Sciatic nerve (tissue), 2 donors: ENCODE measurements around the gene GALM. TPM values are rescaled to one million over a fixed set of nuclear protein-coding genes. Genes with fewer than 3 reads are reported as not detected.
A peak's percentile ranks its signal among the peaks of the same experiment; 100 is the strongest.

Source experiments
- ATAC-seq: fragments of 200-7000 bp; cut with Tn5 transposase; one replicate; pipeline ENCODE4 v1.9.1; 2020; ENCODE audit warnings: mild to moderate bottlenecking, moderate library complexity
- DNase-seq: peaks from one replicate; pipeline ENCODE4 v3.0.0-alpha.2; 2020; ENCODE audit warnings: low spot score
- intact Hi-C: fragments of 100-400 bp; cut with DNase I; formaldehyde crosslinking; loops from one replicate; pipeline ENCODE4 v1.14.2; 2022
- total RNA-seq: library from RNA; stranded (reverse); fragmentation: NEBNext Ultra II Directional; extraction: Animal tissue kit (Norgen Biotek cat#: 25700); gene quantifications from one replicate; pipeline ENCODE4 v1.2.1, GENCODE V29; 2021
- donor health status: DM: no; HTN: no; CAD: no.
- donor health status: DM: no; HTN: no; CAD: no.

Gene GALM
- total RNA-seq, 1 donor from 2014 or later = 14.6 TPM

DNA sequence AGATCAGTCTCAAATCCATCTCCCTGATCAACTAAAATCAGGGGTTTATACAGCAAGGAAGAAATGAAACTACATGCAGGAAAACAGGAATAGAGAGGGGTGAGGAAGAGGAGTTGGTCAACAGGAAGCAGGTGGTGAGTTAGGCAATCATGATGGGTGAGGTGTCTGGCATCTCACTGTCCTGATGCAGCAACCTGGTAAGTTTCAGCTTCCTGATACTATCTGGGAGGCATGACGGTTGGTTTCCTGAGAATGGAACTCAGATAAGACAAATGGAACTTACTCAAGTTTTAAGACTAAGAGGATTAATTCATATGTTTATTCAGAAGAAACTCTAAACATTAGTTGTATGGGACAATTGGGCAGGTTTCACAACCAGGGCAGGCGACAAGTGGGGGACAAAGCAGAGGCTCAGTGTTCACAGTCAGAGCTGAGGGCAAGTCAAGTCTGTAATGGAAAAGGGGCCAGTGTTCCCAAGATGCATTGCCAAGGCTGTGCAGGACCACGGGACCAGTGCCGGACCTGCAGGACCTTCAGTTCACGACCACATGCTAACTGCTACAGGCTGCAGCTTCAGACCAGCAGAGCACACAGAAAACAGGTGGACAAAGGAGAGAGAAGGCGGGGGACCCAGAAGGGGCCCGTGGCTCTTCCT lies 17.7 kb upstream of the GALM start:
- DNase-seq = no peak
- no peak for ATAC-seq
- intact Hi-C loops = no loop called here

DNA sequence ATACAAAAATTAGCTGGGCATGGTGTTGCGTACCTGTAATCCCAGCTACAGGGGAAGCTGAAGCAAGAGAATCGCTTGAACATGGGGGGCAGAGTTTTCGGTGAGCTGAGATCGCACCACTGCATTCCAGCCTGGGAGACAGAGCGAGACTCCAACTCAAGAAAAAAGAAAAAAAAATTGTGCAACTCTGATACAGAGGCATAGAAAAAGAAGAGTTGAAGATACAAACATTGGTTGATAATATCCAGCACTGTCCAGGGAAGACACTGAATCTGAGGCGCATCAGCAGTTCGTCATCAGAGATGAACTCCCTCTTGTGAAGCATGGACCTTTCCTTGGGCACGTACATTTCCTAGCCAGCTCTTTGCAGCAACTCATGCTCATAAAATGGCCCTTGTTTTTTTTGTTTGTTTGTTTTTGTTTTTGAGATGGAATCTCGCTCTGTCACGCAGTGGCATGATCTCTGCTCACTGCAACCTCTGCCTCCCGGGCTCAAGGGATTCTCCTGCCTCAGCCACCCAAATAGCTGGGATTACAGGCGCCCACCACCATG lies 16.7 kb upstream of the GALM start:
- intact Hi-C loops = no loop called here
- DNase-seq = no peak
- no peak for ATAC-seq

DNA sequence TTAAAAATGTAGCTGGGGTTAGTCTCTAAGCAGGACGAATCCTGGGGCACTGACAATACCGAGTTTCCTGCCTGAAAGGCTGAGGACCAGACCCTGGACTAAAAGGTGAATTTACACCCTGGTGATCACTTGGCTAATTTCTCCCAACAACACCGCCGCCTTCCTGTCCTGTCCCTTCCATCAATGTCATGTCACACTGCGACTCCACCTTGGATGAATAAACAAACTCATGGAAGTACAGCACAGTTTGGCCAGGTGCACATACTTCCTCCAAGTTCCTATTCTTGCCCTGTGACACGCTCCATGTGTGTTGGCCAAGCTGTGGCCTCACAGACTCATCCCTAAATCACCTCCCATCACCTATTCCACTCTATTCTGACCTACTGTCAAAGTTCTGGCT lies 15.9 kb upstream of the GALM start:
- no peak for DNase-seq
- no peak for ATAC-seq
- intact Hi-C loops = no loop called here

DNA sequence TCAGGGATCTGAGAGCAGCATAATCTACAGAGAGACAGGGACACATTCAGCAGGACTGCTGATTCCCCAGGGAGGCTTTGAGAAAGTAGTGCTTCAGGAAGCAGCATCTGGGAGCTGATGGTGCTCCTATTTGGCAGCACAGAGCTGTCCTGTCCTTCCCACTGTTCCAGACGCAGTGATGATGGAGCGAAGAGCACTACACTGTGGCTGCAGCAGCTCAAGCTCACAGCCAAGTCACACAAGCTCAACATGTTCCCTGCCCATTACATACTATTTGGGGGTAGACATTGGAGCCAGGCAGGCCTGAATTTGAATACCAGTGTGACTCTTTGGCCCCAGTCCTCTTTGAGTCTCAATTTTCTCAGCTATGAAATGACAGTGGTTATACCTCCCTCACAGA lies 15.2 kb upstream of the GALM start:
- ATAC-seq = no peak
- intact Hi-C loops = no loop called here

DNA sequence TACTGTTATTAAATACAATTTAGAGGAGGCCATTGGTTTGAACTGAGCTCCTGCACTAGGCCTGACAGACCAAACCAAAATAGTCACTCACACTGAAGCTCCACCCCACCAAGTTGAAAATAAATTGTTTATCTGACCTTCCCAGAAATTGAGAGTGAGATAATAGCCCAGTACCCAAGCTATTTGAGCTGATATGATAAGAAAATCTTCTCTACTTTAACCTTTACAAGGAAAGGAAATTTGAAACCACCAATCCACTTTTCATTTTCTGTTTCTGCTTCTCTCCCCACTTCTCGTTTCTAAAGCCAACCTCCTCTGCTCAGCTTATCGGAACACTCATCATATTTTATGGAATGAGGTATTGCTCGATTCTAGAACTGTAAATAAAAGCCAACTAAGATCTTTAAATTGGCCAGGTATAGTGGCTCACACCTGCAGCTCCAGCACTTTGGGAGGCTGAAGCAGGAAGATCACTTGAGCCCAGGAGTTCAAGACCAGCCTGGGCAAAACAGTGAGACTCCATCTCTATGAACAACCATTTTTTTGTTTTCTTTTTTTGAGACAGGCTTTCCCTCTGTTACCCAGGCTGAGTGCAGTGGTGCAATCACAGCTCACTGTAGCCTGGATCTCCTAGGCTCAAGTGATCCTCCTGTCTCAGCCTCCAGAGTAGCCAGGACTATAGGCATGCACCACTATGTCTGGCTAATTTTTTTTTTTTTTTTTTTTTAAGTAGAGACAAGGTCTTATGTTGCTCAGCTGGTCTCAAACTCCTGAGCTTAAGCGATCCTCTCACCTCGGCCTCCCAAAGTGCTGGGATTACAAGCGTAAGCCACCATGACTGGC lies 13.3 kb upstream of the GALM start:
- no peak for DNase-seq
- intact Hi-C loops = no loop called here
- no peak for ATAC-seq

More for the DNA sequence above, 15.2 kb upstream of the GALM start:
- no peak for DNase-seq

DNA sequence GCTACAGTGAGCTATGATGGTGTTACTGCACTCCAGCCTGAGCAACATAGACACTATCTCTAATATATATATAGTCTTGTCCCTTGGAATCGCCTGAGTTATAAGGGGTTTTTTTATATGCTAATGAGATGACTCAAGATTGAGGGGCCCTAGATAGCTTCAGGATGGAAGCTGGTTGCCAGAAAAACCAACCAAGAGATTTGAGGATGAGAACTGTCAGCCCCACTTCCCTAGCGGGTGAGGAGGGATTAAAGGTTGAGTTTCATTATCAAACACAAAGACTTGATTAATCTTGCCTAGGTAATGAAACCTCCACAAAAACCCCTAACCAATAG lies 12.6 kb upstream of the GALM start:
- ATAC-seq = no peak
- no peak for DNase-seq

DNA sequence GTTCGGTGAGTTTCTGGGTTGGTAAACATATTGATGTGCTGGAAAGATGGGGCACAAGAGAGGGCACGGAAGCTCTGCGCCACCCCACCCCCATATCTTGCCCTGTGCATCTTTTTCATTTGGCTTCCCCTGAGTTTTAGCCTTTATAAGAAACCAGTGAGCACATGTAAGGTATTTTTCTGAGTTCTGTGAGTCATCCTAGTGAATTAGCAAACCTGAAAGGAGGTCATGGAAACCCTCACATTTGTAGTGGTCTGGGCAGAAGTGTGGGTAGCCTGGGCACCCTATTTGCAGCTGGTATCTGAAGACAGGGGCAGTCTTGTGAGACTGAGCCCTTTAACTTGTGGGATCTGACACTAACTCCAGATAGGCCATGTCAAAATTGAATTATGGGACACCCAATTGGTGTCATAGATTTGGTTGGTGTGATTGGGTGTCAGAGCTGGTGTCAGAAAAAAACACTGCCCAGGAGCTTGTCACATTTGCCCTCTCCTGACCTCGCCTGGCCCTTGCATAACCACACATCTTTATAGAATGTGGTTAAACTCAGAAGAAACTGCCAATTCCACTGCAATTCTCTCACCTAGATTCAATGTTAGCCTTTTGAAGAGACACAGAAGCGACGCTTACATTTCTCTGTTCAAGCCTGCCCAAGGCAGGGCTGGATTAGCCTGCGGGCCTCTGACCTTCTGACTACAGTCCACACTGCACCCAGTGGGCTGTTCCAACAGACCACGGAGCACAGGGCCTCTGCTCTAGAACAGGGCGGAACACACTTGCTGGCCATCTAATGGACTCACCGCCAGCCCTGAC lies 12.0 kb upstream of the GALM start:
- intact Hi-C loops = no loop called here
- ATAC-seq (peak; percentile 36), DNase-seq (no peak)

More for the DNA sequence above, 12.6 kb upstream of the GALM start:
- intact Hi-C loops = no loop called here

DNA sequence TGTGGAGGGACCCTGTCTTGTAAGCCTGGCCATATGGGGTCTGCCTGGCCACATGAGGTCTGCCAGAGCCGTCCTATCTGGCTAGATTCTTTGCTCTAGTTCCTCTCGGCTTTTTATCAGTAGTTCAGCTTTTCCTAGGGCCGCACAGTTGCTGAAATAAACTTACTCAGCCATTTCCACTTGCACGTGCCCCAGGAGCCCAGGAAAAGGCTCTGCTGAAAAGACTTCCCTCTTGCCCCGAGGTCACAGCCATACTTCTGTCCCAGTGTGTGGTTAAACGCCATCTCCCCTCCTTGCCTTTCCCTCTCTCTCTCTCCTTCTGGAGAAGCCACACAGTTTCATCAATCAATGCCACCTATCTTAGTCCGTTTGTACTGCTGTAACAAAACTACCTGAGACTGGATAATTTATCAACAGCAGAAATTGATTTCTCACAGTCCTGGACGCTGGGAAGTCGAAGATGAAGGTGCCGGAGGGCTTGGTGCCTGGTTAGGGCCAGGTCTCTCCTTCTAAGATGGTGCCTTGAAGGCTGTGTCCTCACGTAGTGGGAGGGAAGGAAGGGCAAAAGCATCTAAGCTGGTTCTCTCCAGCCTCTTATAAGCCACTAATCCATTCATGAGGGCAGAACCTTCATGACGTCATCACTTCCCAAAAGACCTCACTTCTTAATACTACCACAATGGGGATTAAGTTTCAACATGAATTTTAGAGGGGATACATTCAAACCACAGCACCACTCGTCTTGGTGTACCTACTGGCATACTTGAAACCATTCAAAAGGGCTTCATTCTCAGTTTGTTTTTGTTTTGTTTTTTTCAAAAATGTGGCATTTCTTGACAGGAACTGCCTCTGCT lies 11.2 kb upstream of the GALM start:
- ATAC-seq = peak; percentile 28
- DNase-seq = no peak
- intact Hi-C loops = no loop called here

DNA sequence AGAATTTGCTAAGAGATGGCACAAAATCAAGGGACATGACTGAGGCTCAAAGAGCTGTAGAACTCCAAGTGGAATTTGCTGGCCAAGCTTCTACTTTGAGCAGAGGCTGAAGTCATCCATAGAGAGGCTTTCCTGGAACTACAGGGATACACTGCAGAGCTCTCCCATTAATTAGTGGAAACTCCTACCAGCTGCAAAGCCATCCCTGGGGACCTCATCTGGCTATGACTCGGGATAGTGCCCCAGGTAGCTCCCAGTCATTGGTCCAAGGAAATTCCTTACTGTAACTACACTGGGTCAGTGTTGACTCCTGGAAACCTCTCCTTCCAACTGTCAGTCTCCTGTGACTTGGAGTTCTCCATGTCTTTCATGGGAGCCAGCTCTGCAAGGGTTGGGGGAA lies 10.5 kb upstream of the GALM start:
- DNase-seq = no peak
- ATAC-seq = no peak
- intact Hi-C loops = no loop called here

DNA sequence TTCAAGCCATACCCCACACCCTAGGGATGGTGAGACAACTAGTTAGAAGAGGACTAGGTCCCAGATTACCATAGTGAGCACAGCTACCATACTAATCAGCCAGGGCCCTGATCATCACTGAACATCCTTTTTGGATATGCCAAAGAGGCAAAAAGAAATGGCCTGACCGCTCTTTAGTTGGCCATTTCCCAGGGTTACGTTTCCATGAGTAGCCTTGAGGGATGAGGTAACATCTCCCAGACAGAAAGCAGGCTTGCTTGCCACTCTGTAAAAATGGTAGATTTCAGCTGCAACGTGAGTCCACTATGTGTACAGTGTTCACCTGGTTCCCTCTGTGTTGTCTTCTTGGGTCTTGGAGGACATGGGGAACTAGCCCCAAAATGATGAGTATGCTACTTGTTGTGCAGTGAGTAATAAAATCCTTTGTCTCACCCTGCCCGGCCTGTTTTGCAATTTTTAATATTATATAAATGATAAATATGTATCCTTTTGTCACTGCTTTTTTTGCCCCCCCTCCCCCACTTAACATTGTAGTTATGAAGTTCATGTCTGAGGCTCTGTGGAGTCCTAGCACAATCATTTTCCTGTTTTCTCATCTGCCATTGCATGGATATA lies 8.9 kb upstream of the GALM start:
- no peak for ATAC-seq
- DNase-seq = no peak
- intact Hi-C loops = no loop called here

DNA sequence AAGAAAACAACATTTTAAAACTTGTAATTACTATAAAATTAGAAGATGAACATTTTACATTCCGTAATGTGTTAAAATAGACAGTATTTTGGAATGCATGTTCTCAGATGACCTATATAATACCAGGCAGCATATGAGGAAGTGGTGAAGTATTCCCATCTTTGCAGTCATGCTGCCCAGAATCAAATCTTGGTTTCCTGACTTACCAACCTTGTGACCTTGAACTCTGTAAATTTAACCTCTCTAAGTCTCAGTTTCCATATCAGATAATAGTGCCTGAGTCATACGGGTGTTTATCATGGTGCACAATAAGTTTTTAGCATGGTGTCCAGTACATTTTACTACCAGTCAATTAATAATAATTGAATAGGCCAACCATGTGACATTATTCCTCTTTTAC lies 7.3 kb upstream of the GALM start:
- no peak for ATAC-seq
- DNase-seq = no peak
- intact Hi-C loops = no loop called here

DNA sequence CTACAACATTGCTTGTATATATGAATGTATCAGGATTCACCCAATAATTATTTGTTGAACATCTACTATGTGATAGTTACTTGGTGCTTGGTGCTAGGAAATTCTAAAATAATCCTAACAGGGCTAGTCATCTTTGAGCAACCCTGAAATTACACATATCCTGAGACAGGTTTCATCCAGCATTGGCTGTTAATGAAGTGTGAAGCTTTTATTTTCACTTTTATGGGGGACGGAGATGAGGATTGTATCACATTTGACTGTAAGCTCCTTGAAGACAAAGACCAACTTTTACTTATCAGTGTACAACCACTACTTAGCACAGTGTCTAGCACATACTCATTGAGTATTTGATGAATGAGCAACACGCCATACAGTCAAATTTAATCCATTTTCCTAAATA lies 6.8 kb upstream of the GALM start:
- ATAC-seq = no peak
- no peak for DNase-seq
- intact Hi-C loops = no loop called here

DNA sequence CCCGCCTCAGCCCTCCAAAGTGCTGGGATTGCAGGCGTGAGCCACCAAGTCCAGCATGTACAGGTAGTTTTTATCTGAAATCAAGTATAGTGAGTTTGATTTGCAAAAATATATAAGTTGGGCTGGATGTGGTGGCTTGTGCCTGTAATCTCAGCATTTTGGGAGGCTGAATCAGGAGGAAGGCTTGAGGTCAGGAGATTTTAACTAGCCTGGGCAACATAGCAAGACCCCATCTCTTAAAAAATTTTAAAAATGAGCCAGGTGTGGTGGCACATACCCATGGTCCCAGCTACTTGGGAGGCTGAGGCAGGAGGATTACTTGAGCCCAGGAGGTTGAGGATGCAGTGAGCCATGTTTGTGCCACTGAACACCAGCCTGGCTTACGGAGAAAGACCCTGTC lies 5.6 kb upstream of the GALM start:
- intact Hi-C loops = no loop called here
- ATAC-seq (no peak), DNase-seq (no peak)

DNA sequence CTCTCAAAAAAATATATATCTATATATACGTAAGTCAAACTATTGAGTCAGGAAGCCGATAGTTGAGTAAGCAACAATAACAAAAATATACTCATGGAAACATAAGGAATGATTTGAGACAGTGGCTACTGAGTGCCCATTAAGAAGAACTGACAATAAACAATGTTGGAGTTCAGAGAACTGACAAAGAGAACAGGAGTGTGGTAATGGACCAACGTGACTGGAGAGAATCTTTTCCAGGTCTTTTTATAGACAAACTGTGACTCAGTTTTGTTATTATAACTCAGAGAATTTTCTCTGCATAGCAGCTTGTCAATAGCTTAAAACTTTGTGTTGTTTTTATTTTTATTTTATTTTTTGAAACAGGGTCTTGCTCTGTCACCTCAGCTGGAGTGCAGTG lies 4.6 kb upstream of the GALM start:
- intact Hi-C loops = no loop called here
- DNase-seq (no peak), ATAC-seq (no peak)

DNA sequence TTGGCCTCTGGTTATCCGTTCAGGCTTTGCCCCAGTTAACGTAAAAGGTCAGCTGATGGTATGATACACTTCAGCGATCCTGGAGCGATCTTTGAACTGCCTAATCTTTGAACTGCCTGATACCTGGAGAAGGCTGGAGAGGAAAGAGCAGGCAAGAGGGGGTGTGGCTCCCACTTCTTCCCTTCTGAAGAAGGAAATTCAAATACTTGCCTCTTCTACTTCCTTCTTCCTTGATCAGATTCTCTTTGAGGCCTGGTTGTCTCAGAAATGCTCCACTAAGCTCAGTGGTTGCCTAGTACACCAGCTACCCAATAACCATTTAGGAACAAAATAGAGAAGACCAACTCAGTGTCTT lies 619 bp downstream of the GALM start:
- ATAC-seq = peak; percentile 40
- DNase-seq = no peak
- intact Hi-C loops = no loop called here

DNA sequence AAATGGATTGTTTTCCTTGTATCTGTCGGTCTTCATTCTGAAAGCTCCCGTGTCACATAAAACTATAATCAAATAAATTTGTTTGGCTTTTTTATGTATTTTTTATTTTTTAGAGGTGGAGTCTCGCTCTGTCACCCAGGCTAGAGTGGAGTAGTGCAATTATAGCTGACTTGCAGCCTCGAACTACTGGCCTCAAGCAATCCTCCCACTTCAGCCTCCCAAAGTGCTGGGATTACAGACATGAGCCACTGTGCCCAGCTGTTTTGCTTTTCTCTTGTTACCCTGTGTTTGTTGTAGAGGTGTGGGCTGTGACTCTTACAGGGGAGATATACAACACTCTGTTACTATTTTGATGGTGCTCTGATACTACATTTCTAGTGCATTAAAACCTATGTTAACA lies 2.2 kb downstream of the GALM start:
- no peak for DNase-seq
- intact Hi-C loops = no loop called here
- no peak for ATAC-seq

DNA sequence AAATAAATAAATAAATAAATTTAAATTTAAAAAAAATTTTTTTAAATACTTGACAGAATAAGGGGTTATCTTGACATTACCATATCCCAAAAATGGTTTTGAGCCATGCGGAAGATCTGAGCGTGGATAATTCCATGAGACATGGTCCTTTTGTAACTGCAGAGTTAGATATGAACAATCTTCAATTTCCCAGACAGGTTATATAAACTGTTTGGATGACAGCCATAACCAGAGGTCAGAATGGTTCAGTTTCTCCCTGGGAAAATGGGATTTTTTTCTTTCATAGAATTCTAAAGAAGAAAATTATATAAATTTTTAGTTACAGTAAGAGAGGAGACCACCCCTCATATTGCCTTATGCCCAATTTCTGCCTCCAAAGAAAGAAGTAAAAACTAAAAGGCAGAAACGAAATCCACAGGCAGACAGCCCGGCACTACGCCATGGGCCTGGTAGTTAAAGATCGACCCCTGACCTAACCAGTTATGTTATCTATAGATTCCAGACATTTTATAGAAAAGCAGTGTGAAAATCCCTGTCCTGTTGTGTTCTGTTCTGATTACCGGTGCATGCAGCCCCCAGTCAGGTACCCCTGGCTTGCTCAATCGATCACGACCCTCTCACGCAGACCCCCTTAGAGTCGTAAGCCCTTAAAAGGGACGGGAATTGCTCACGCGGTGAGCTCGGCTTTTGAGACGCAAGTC lies 3.0 kb downstream of the GALM start:
- intact Hi-C loops = no loop called here
- no peak for ATAC-seq

DNA sequence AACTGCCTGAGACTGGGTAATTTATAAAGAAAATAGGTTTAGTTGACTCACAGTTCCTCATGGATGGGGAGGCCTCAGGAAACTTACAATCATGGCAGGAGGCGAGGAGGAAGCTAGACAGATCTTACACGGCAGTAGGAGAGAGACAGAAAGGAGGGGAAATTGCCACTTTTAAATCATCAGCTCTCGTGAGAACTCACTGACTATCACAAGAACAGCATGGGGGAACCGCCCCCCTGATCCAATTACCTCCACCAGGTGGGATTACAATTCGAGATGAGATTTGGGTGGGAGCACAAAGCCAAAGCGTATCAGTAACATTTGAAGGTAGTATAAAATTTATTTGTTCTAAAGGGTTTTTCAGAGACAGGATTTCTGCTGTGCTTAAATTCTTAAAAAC lies 5.4 kb downstream of the GALM start:
- DNase-seq = peak; percentile 30
- intact Hi-C loops = no loop called here
- ATAC-seq = no peak

More for the DNA sequence above, 3.0 kb downstream of the GALM start:
- peak; percentile 38 for DNase-seq
